Osteocyte (in vitro differentiated cells): ENCODE data around the gene PI4K2B. TPM values are rescaled to one million over a fixed set of nuclear protein-coding genes. Genes with fewer than 3 reads are reported as not detected.
A peak's percentile ranks its signal among the peaks of the same experiment; 100 is the strongest.
"Not testable (repeated sequence)": the region's sequence is repeated elsewhere in the genome, so short reads cannot be mapped to it uniquely, and the experiment has no call there.

Experiments used
- DNase-seq: peaks from one replicate; pipeline ENCODE4 v3.0.0; 2021; ENCODE audit warnings: mixed read lengths; ENCODE audit not compliant: unreplicated experiment; ENCODE audit errors: extremely low spot score
- H3K27ac Mint-ChIP-seq: one replicate; pipeline ENCODE4 v1.8.0; 2021; ENCODE audit warnings: mild to moderate bottlenecking, mixed read lengths; ENCODE audit not compliant: unreplicated experiment
- H3K27me3 Mint-ChIP-seq: one replicate; pipeline ENCODE4 v1.8.0; 2021; ENCODE audit warnings: mixed read lengths; ENCODE audit not compliant: unreplicated experiment
- H3K36me3 Mint-ChIP-seq: one replicate; pipeline ENCODE4 v1.8.0; 2021; ENCODE audit warnings: mixed read lengths; ENCODE audit not compliant: unreplicated experiment
- H3K4me1 Mint-ChIP-seq: one replicate; pipeline ENCODE4 v1.8.0; 2021; ENCODE audit warnings: mixed read lengths; ENCODE audit not compliant: unreplicated experiment
- H3K4me3 Mint-ChIP-seq: one replicate; pipeline ENCODE4 v1.8.0; 2021; ENCODE audit warnings: mild to moderate bottlenecking, moderate library complexity, mixed read lengths; ENCODE audit not compliant: unreplicated experiment
- H3K9me3 Mint-ChIP-seq: one replicate; pipeline ENCODE4 v1.8.0; 2021; ENCODE audit warnings: mixed read lengths; ENCODE audit not compliant: unreplicated experiment
- CTCF ChIP-seq: fragments of 200-600 bp; sonication (generic); IDR thresholded peaks from 2 replicates; pipeline ENCODE4 v1.5.0; 2021; ENCODE audit warnings: antibody characterized with exemption, mild to moderate bottlenecking, moderate library complexity
- total RNA-seq: library from RNA; stranded (reverse); gene quantifications from 2 replicates; pipeline ENCODE4 v1.2.1, GENCODE V29; 2021

Gene PI4K2B
- total RNA-seq, 1 donor from 2014 or later, result 9.7 TPM

- TF ChIP-seq CTCF, result no peak
- Mint-ChIP-seq H3K4me3 (peak overlapping the region; percentile 98), H3K27ac (peak overlapping the region; percentile 98), H3K9me3 (no peaks in the 10 kb centered on the region), H3K27me3 (no peaks in the 10 kb centered on the region), H3K36me3 (peaks cover 4% of the 10 kb centered on the region), H3K4me1 (peaks cover 13% of the 10 kb centered on the region)
- DNase-seq, result no peak
Measured at GRCh38 chr4:25313201-25313895, 79.5 kb downstream of the PI4K2B start.

- TF ChIP-seq CTCF, result no peak
- Mint-ChIP-seq H3K9me3 (no peaks in the 10 kb centered on the region), H3K4me1 (no peaks in the 10 kb centered on the region), H3K27ac (no peak overlapping the region), H3K36me3 (peaks cover 12% of the 10 kb centered on the region), H3K27me3 (no peaks in the 10 kb centered on the region), H3K4me3 (no peak overlapping the region)
- no peak for DNase-seq
Measured at GRCh38 chr4:25320336-25320735, 86.5 kb downstream of the PI4K2B start.

GRCh38 chr4:25320773-25321172, 86.9 kb downstream of the PI4K2B start:
- Mint-ChIP-seq H3K9me3 (no peaks in the 10 kb centered on the region), H3K4me1 (no peaks in the 10 kb centered on the region), H3K27ac (no peak overlapping the region), H3K4me3 (no peak overlapping the region), H3K36me3 (peaks cover 10% of the 10 kb centered on the region), H3K27me3 (no peaks in the 10 kb centered on the region)
- TF ChIP-seq CTCF, result no peak
- DNase-seq, result no peak

GRCh38 chr4:25321703-25322102, 87.9 kb downstream of the PI4K2B start:
- Mint-ChIP-seq H3K27ac (no peak overlapping the region), H3K36me3 (peaks cover 10% of the 10 kb centered on the region), H3K27me3 (no peaks in the 10 kb centered on the region), H3K4me1 (no peaks in the 10 kb centered on the region), H3K4me3 (no peak overlapping the region), H3K9me3 (no peaks in the 10 kb centered on the region)
- no peak for DNase-seq
- no peak for TF ChIP-seq CTCF

- not testable (repeated sequence) for H3K9me3 Mint-ChIP-seq, H3K4me3 Mint-ChIP-seq, H3K4me1 Mint-ChIP-seq, H3K27me3 Mint-ChIP-seq, H3K27ac Mint-ChIP-seq, DNase-seq, H3K36me3 Mint-ChIP-seq
Measured at GRCh38 chr4:25328463-25328862, 94.6 kb downstream of the PI4K2B start.

Other genes with a start within 250 kb of the PI4K2B start
- 0.08 TPM in 1 of 2 replicates, not detected in the other for gene LGI2, start 203.1 kb upstream of the PI4K2B start, total RNA-seq
- gene SEPSECS, start 73.6 kb upstream of the PI4K2B start, total RNA-seq, result 7.8 and 11.6 TPM in 2 replicates
- 9.4 and 9.5 TPM in 2 replicates for gene ZCCHC4, start 78.7 kb downstream of the PI4K2B start, total RNA-seq
- gene ANAPC4, start 143.2 kb downstream of the PI4K2B start, total RNA-seq, result 24.1 and 25.9 TPM in 2 replicates